Measurements from ENCODE around the gene RFK.
A peak's percentile ranks its signal among the peaks of the same experiment; 100 is the strongest.
"Not testable (repeated sequence)": the region's sequence is repeated elsewhere in the genome, so short reads cannot be mapped to it uniquely, and the experiment has no call there.

The RFK gene

GRCh38 chr9:76394195-76394959 lies at the start of gene RFK:
Gene RFK, minus strand, starts transcription at chr9:76394426. Its CDS starts 255 bp downstream, at chr9:76394171.
- peak; percentile 91 for DNase-seq

DNA sequence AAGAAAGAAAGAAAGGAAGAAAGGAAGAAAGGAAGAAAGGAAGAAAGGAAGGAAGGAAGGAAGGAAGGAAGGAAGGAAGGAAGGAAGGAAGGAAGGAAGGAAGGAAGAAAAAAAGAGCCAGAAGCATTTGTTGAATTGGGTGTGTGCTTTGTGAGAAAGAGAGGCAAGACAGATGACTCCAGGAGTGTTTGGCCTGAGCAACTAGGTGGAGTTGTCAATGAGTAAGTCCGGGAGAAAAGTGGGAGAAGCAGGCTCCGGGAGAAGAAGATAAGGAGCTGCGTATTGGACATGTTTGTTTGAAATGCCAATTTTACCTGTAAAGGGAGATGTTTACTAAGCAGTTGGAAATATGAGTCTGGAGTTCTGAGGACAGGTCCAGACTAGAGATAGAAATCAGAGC lies 49.7 kb upstream of the RFK start:
- DNase-seq = no peak

GRCh38 chr9:76441551-76442322 lies 47.5 kb upstream of the RFK start:
- peak in 1 of 2 experiments; percentile 8 for DNase-seq

- no peak for DNase-seq
These were observed 44.8 kb upstream of the RFK start for GRCh38 chr9:76438841-76439588.

DNA sequence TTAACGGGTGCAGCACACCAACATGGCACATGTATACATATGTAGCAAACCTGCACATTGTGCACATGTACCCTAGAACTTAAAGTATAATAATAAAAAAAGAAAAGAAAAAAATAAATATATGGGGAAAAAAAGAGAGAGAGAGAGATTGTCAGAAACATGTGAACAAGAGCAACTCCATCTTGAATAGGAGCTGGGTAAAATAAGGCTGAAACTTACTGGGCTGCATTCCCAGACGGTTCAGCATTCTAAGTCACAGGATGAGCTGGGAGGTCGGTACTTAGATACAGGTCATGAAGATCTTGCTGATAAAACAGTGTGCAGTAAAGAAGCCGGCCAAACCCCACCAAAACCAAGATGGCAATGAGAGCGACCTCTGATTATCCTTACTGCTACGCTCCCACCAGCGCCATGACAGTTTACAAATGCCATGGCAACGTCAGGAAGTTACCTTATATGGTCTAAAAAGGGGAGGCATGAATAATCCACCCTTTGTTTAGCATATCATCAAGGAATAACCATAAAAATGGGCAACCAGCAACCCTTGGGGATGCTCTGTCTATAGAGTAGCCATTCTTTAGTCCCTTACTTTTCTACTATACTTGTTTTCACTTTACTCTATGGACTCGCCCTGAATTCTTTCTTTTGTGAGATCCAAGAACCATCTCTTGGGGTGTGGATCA lies 42.9 kb upstream of the RFK start:
- DNase-seq = not testable (repeated sequence)

DNA sequence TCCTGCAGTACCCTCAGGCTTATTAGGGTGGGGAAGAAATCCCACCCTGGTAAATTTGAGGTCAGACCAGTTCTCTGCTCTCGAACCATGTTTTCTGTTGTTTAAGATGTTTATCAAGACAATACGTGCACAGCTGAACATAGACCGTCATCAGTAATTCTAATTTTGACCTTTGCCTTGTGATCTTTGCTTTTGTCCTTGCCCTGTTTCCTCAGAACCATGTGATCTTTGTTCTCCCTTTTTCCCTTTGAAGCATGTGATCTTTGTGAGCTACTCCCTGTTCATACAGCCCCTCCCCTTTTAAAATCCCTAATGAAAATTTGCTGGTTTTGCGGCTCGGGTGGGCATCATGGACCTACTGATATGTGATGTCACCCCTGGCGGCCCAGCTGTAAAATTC lies 40.7 kb upstream of the RFK start:
- DNase-seq = not testable (repeated sequence)

DNA sequence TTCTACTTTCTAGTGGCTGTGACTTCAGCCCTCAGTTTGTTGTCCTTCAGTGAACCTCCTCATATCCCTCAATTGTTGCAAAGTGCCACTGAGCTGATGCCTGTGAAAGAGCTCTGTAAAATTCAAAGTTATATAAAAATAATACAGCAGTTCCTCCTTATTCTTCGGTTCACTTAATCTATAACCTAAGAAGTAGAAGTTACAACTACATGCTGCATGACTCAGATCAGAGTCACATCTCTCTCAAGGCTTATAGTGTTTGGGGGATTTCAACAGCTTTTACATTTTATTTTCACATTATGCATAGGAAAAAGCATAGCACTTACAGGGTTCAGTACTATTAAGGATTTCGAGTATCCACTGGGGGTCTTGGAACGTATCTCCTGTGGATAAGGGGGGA lies 39.6 kb upstream of the RFK start:
- DNase-seq = no peak

DNA sequence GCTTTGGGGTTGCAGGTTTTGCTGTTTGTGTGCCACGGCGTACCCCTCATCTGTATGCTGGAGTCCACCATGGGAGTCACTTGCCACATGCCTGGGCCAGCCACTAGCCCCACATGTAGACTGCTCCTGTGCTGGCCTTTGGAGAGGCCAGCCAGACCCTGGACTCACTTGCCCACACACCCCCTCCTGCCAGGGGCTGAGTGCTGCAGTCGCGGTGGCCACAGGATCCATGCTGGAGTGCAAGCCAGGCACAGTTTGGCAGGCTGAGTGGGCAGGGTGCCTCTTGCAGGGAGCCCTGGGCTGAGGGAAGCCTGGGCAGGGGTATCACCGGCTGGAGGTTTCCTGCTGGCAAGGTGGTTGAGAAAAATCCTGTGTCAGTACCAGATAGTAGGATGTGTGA lies 39.2 kb upstream of the RFK start:
- DNase-seq = no peak

DNA sequence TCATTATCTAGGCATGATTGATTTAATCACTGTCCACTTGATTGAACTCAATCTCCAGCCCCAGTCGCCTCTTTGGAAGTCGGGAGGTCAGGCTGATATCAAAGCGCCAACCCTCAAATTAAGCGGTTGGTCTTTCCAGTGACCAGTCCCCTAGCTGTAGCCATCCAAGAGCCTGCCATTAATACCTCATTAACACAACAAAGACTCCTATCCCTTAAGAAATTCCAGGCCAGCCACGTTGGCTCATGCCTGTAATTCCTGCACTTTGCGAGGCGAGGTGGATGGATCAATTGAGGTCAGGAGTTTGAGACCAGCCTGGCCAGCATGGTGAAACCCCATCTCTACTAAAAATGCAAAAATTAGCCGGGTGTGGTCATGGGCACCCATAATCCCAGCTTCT lies 37.4 kb upstream of the RFK start:
- no peak for DNase-seq

- no peak for DNase-seq
These were observed 32.7 kb upstream of the RFK start for GRCh38 chr9:76426807-76427419.

DNA sequence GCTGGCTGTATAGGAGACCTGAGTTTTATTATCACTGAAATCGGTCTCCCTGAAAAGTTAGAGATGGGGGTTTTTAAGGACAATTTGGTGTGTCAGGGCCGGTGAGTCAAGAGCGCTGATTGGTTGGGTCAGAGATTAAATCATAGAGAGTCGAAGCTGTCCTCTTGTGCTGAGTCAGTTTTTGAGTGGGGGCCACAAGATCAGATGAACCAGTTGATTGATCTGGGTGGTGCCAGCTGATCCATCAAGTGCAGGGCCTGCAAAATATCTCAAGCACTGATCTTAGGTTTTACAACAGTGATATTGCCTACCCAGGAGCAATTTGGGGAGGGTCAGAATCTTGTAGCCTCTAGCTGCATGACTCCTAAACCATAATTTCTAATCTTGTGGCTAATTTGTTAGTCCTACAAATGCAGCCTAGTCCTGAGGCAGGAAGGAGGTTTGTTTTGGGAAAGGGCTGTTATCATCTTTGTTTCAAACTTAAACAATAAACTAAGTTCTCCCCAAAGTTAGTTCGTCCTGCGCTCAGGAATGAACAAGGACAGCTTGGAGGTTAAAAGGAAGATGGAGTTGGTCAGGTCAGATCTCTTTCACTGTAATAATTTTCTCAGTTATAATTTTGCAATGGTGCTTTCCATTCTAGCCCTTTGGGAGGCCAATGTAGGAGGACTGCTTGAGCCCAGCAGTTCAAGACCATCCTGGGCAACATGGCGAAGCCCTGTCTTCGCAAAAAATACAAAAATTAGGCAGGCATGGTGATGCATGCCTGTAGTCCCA lies 31.6 kb upstream of the RFK start:
- DNase-seq = no peak

- DNase-seq = no peak
These were observed 30.3 kb upstream of the RFK start for GRCh38 chr9:76424491-76424890.

DNA sequence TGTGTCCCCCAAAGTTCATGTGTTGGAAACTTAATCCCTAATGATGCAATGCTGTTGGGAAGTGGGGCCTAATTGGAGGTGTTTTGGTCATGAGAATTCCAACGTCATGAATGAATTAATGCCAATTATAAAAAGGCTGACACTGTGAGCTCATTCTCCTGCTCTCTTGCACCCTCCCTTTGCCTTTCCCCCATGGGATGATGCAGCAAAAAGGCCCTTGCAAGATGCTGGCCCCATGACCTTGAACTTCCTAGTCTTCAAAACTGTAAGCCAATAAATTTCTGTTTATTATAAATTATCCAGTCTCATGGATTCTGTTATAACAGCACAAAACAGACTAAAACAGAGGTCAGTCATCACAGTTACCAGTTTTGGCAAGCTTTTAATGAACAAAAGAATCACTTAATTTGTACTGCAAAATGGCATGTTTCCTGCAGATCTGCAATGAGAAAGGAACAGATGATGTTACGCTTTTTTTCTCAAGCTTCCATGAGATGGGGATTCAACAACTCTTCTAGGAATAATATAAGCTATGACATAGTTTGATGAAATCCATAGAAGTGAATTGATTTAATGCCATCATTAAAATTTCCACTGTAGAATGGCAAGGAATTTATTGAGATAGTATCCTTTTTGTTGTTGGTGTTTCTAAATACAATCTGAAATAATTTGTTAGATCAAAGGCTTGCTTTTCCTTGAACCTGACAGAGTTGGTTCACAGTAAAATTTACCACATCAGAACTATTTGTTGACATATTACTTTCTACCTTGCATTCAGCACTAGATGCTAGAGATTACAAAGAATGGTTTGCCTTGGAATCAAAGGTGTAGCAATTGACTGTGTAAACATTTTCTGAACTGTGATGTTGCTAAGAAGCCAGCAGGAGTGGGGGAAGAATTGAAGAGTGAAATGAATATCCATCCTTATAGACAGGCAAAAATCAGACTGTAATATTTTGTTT lies 29.3 kb upstream of the RFK start:
- no peak for DNase-seq

- no peak for DNase-seq
These were observed 25.7 kb upstream of the RFK start for GRCh38 chr9:76419782-76420380.

DNA sequence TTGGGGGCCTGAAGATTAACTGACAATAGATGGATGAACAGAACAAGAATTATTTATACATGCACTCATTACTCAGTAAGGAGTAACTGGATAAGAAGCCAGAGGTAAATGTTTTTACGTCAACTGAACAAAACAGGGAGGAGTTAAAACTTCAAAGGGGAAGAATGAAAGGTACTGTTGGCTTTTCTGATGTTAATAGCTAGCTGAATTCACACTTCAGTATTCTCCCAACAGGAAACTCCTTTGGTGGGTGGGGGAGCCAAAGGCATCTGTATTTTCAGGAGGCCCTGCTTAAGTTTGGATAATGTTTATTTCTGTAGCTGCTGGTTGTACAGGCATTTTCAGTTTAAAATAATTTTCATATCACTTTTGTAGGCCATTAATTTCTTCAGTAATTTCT lies 23.2 kb upstream of the RFK start:
- no peak for DNase-seq

- no peak for DNase-seq
These were observed 21.5 kb upstream of the RFK start for GRCh38 chr9:76415731-76416130.

GRCh38 chr9:76415154-76415553 lies 20.9 kb upstream of the RFK start:
- DNase-seq = no peak

- no peak for DNase-seq
These were observed 20.4 kb upstream of the RFK start for GRCh38 chr9:76414661-76415060.

GRCh38 chr9:76413658-76414057 lies 19.4 kb upstream of the RFK start:
- no peak for DNase-seq

DNA sequence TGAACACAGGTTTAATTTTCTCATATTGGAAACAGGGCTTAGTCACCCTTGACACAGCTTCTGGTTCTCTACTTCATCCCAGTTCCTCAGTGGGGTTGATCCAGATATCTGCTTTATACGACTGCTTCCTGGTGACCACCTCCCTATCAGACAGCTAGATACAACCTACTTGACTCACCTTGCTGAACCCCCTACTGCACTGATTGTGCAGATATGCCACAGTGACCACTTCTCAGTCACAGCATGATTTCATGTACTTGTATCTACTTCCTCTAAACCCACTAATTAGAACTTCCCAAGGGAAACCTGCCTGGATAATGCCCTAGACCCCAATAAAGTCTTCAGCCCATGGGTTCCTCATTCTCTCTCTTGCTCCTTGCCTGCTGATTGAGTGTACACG lies 18.4 kb upstream of the RFK start:
- DNase-seq = no peak
